ENCODE results near the gene AKAP7.

DNA sequence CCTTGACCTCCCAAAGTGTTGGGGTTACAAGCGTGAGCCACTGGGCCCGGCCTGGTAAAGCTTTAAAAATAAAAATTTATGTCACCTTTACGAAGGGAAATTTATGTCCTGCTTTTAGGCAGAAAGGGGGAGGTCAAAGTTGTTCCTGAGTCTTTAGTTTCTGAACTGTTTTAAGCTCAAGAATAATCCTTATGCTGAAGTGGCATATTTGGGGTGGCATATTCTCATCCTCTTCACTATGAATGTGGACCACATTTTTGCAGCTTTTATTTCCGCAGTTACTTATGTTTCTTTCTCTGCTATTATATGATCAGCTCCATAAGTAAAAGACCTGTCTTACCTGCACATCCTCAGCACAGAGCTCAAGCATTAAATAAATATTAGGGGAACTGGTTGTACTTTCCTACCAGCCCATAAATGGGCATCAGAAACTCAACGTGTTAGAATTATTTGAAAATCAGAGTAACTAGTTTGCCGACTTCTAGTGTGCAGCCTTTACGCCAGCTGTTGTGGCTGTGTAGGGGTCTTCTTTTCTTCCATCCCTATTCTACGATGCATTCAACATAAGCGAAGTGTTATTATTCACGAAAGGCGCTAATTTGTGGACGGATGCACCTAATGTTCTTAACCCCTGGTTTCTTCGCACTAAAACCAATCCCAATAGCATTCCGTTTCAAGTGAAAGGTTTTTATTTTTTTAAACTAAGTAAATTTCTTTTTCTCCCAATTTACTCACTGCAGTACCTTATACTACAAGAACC, 867 bp upstream of the AKAP7 start:
- TF ChIP-seq SUZ12 (IDR thresholded peaks at IDR 0.05; ENCODE audit: extremely low read depth, insufficient read depth, insufficient read length) (no peak), YY1 (IDR thresholded peaks at IDR 0.05; ENCODE audit: insufficient read depth, insufficient read length) (no peak)
